Vagina (tissue), 2 donors: ENCODE measurements around the gene HMGXB4. TPM values are rescaled to one million over a fixed set of nuclear protein-coding genes. Genes with fewer than 3 reads are reported as not detected.

ENCODE experiments used
- DNase-seq, 2 donors: peaks; one replicate each; pipeline ENCODE4 v3.0.0-alpha.2; 2017; ENCODE audit errors: extremely low spot score in 2 of 2
- H3K27ac ChIP-seq: fragments of 200-600 bp; sonication (generic); one replicate; pipeline ENCODE4 v1.5.1; 2019
- H3K27me3 ChIP-seq: fragments of 200-600 bp; sonication (generic); one replicate; pipeline ENCODE4 v1.5.1; 2019
- H3K36me3 ChIP-seq, 2 donors: fragments of 200-600 bp; sonication (generic); one replicate each; pipeline ENCODE4 v1.5.1; 2017 to 2019
- H3K4me1 ChIP-seq: fragments of 200-600 bp; sonication (generic); one replicate; pipeline ENCODE4 v1.5.1; 2019
- H3K4me3 ChIP-seq, 2 donors: fragments of 200-600 bp; sonication (generic); 1 replicate in 1 of 2; 2 replicates in 1 of 2; pipeline ENCODE4 v1.5.1; 2016 to 2019
- H3K9me3 ChIP-seq: fragments of 200-600 bp; sonication (generic); one replicate; pipeline ENCODE4 v1.5.1; 2019
- CTCF ChIP-seq, 3 experiments: fragments of 450-650 bp in 2 of 3; fragments of 200-600 bp in 1 of 3; sonication (generic) in 1 of 3; IDR thresholded peaks; one replicate each; pipeline ENCODE4 v1.5.1; 2017 to 2019; ENCODE audit warnings: antibody characterized with exemption in 3 of 3, mild to moderate bottlenecking in 2 of 3, moderate library complexity in 2 of 3
- POLR2A ChIP-seq, 2 donors: fragments of 450-650 bp; IDR thresholded peaks; one replicate each; pipeline ENCODE4 v1.6.1; 2017; ENCODE audit warnings: antibody characterized with exemption in 2 of 2, mild to moderate bottlenecking in 2 of 2, moderate library complexity in 2 of 2
- POLR2AphosphoS5 ChIP-seq, 2 donors: sonication (generic); formaldehyde crosslinking; IDR thresholded peaks; one replicate each; pipeline ENCODE4 v1.9.0; 2017; ENCODE audit warnings: antibody characterized with exemption in 2 of 2, mild to moderate bottlenecking in 2 of 2, low read depth in 1 of 2; ENCODE audit not compliant: insufficient read depth in 1 of 2
- intact Hi-C: fragments of 100-400 bp; cut with DNase I; formaldehyde crosslinking; loops from one replicate; pipeline ENCODE4 v1.15.1; 2023
- total RNA-seq: library from RNA; depleted of rRNA; stranded (reverse); fragments of >200 nt; gene quantifications from one replicate; pipeline ENCODE4 v1.2.3, GENCODE V29; 2016

Gene HMGXB4
- total RNA-seq, 1 donor from 2014 or later, result 12.8 TPM

GRCh38 chr22:35322893-35323292 lies 65.6 kb downstream of the HMGXB4 start:
- peaks cover 0 to 91% of the 10 kb centered on the region in 2 donors for H3K36me3 ChIP-seq
- H3K4me3 ChIP-seq, result no peak overlapping the region
- intact Hi-C loops, result no loop called here
- H3K27ac ChIP-seq, result no peak overlapping the region
- H3K4me1 ChIP-seq, result no peaks in the 10 kb centered on the region
- no peak for TF ChIP-seq POLR2AphosphoS5 (IDR thresholded peaks at IDR 0.05; ENCODE audit: insufficient read depth in 1 of 2, low read depth in 1 of 2)
- no peak for TF ChIP-seq POLR2A (IDR thresholded peaks at IDR 0.05)
- TF ChIP-seq CTCF (IDR thresholded peaks at IDR 0.05), result no peak
- H3K9me3 ChIP-seq, result no peaks in the 10 kb centered on the region
- no peak for DNase-seq
- H3K27me3 ChIP-seq, result no peaks in the 10 kb centered on the region

GRCh38 chr22:35323305-35323704 lies 66.0 kb downstream of the HMGXB4 start:
- Histone ChIP-seq H3K27ac (no peak overlapping the region), H3K9me3 (no peaks in the 10 kb centered on the region), H3K36me3 (peaks cover 0 to 91% of the 10 kb centered on the region in 2 donors), H3K27me3 (no peaks in the 10 kb centered on the region), H3K4me1 (no peaks in the 10 kb centered on the region), H3K4me3 (no peak overlapping the region)
- TF ChIP-seq POLR2A (IDR thresholded peaks at IDR 0.05) (no peak), POLR2AphosphoS5 (IDR thresholded peaks at IDR 0.05; ENCODE audit: insufficient read depth in 1 of 2, low read depth in 1 of 2) (no peak), CTCF (IDR thresholded peaks at IDR 0.05) (no peak)
- intact Hi-C loops, result no loop called here
- DNase-seq, result no peak

GRCh38 chr22:35324067-35324466 lies 66.8 kb downstream of the HMGXB4 start:
- no peaks in the 10 kb centered on the region for H3K27me3 ChIP-seq
- intact Hi-C loops, result no loop called here
- no peaks in the 10 kb centered on the region for H3K4me1 ChIP-seq
- H3K9me3 ChIP-seq, result no peaks in the 10 kb centered on the region
- no peak overlapping the region for H3K27ac ChIP-seq
- DNase-seq, result no peak
- H3K36me3 ChIP-seq, result peaks cover 0 to 87% of the 10 kb centered on the region in 2 donors
- TF ChIP-seq POLR2AphosphoS5 (IDR thresholded peaks at IDR 0.05; ENCODE audit: insufficient read depth in 1 of 2, low read depth in 1 of 2), result no peak
- no peak for TF ChIP-seq POLR2A (IDR thresholded peaks at IDR 0.05)
- TF ChIP-seq CTCF (IDR thresholded peaks at IDR 0.05), result no peak
- H3K4me3 ChIP-seq, result no peak overlapping the region

GRCh38 chr22:35324762-35325161 lies 67.5 kb downstream of the HMGXB4 start:
- no peak for DNase-seq
- Histone ChIP-seq H3K36me3 (peaks cover 0 to 80% of the 10 kb centered on the region in 2 donors), H3K27me3 (no peaks in the 10 kb centered on the region), H3K9me3 (no peaks in the 10 kb centered on the region), H3K27ac (no peak overlapping the region), H3K4me3 (no peak overlapping the region), H3K4me1 (peaks cover 6% of the 10 kb centered on the region)
- intact Hi-C loops, result loop anchor here (1.0 kb wide), 1 partner anchor 25 kb away; no protein-coding TSS in a partner anchor
- TF ChIP-seq POLR2AphosphoS5 (IDR thresholded peaks at IDR 0.05; ENCODE audit: insufficient read depth in 1 of 2, low read depth in 1 of 2) (no peak), POLR2A (IDR thresholded peaks at IDR 0.05) (no peak), CTCF (IDR thresholded peaks at IDR 0.05) (no peak)

GRCh38 chr22:35325209-35325608 lies 67.9 kb downstream of the HMGXB4 start:
- no peak for DNase-seq
- Histone ChIP-seq H3K36me3 (peaks cover 0 to 78% of the 10 kb centered on the region in 2 donors), H3K27ac (no peak overlapping the region), H3K4me1 (peaks cover 9% of the 10 kb centered on the region), H3K9me3 (no peaks in the 10 kb centered on the region), H3K4me3 (no peak overlapping the region), H3K27me3 (no peaks in the 10 kb centered on the region)
- no peak for TF ChIP-seq POLR2A (IDR thresholded peaks at IDR 0.05)
- TF ChIP-seq CTCF (IDR thresholded peaks at IDR 0.05), result no peak
- TF ChIP-seq POLR2AphosphoS5 (IDR thresholded peaks at IDR 0.05; ENCODE audit: insufficient read depth in 1 of 2, low read depth in 1 of 2), result no peak
- intact Hi-C loops, result loop anchor here (1.0 kb wide), 1 partner anchor 24 kb away; no protein-coding TSS in a partner anchor
